ENCODE measurements around the gene FAM228B. TPM values are rescaled to one million over a fixed set of nuclear protein-coding genes. Genes with fewer than 3 reads are reported as not detected.

Gene FAM228B
- total and polyA plus RNA-seq, 2 donors (not counting 1 experiment from before 2014, with no cell fraction given) = 9.8 to 47.2 TPM

DNA sequence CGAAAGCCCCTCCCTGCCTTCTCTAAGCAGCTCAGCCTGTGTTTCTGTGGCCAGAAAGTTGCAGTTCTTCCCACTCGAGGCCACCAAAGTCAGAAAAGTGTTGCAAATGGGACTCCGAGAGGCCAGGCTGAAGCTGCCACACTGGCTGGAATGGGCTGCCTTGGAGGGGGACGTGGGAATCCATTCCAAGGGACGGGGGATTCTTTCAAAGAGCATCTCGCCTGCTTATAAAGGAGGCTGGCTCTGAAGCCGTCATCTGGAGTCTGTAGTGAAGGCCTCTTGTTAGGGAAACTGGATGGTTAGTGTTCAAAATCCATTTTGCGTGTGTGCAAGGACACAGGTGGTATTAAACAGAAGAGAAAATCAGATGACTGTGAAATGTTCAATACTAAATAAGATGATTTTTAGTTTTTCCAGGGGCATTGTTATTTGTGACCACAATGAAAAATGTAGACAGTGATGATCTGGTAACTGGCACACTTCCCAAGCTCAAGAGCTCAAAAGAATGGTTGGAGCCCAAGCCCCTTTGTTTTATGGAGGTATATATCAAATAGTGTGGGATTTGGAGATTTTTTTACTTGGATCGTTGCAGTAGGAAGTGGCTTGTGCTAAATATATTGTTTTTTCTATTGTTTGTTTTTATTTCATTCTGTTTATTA lies 782 bp downstream of the FAM228B start:
- H3K4me3 ChIP-seq (ENCODE audit: control extremely low read depth in 1 of 5, extremely low read depth in 1 of 5, insufficient read depth in 1 of 5, low read depth in 2 of 5, low read length in 4 of 5) = peak overlapping the region; percentile 62 to 80 (median 73)
- H3K79me2 ChIP-seq (ENCODE audit: control insufficient read depth, insufficient read depth, low read length) = no peaks in the 10 kb centered on the region
- H3K27me3 ChIP-seq (replicated peaks in 1 of 4; ENCODE audit: control extremely low read depth in 1 of 4, control insufficient read depth in 3 of 4, insufficient read depth in 4 of 4, low read length in 3 of 4) = no peaks in the 10 kb centered on the region
- no peaks in the 10 kb centered on the region for H3K9me3 ChIP-seq (ENCODE audit: control extremely low read depth in 1 of 3, control insufficient read depth in 2 of 3, insufficient read depth in 1 of 3, low read length in 2 of 3)
- peak overlapping the region; percentile 82 for H2AFZ ChIP-seq (ENCODE audit: insufficient read depth, low read depth, low read length, poor library complexity, severe bottlenecking)
- TF ChIP-seq, protein P1, sequence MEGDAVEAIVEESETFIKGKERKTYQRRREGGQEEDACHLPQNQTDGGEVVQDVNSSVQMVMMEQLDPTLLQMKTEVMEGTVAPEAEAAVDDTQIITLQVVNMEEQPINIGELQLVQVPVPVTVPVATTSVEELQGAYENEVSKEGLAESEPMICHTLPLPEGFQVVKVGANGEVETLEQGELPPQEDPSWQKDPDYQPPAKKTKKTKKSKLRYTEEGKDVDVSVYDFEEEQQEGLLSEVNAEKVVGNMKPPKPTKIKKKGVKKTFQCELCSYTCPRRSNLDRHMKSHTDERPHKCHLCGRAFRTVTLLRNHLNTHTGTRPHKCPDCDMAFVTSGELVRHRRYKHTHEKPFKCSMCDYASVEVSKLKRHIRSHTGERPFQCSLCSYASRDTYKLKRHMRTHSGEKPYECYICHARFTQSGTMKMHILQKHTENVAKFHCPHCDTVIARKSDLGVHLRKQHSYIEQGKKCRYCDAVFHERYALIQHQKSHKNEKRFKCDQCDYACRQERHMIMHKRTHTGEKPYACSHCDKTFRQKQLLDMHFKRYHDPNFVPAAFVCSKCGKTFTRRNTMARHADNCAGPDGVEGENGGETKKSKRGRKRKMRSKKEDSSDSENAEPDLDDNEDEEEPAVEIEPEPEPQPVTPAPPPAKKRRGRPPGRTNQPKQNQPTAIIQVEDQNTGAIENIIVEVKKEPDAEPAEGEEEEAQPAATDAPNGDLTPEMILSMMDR (IDR thresholded peaks at IDR 0.05) = no peak
- no peak for TF ChIP-seq EZH2 (IDR thresholded peaks at IDR 0.05; ENCODE audit: borderline replicate concordance, insufficient read depth, low read depth, low read length, poor library complexity, severe bottlenecking)
- Mint-ChIP-seq H3K4me3 (peak overlapping the region; percentile 90), H3K27ac (peak overlapping the region; percentile 95), H3K9me3 (ENCODE audit: insufficient read depth) (no peaks in the 10 kb centered on the region), H3K27me3 (no peaks in the 10 kb centered on the region), H3K4me1 (peaks cover 20% of the 10 kb centered on the region)
- 5% methylated on average over 7 of the region's 9 CpGs for WGBS (ENCODE audit: insufficient coverage)
- H4K20me1 ChIP-seq (ENCODE audit: control insufficient read depth, insufficient read depth, low read length, poor library complexity, severe bottlenecking) = no peaks in the 10 kb centered on the region
- ChIA-PET POLR2A (interaction anchor here (0.7 kb wide), 1 partner anchor 795 kb away, joined by 3 read pairs; no protein-coding TSS in a partner anchor), CTCF (interaction anchor here (2.6 kb wide), 1 partner anchor 40 kb away, joined by 23 read pairs; the partner anchor contains the start of gene TP53I3)
- DNase-seq (no peak), ATAC-seq (ENCODE audit: low read depth) (no peak)
- intact Hi-C loops (cut with micrococcal nuclease) = loop anchor here (1.0 kb wide), 4 partner anchors 40 to 197 kb away; partner anchors contain the start of genes ATAD2B, SF3B6, TP53I3 and WDCP
- H3K36me3 ChIP-seq (replicated peaks in 1 of 2; ENCODE audit: control extremely low read depth in 1 of 2, control insufficient read depth in 1 of 2, extremely low read depth in 1 of 2, insufficient read depth in 2 of 2, low read length in 1 of 2) = no peaks in the 10 kb centered on the region
- H3K4me1 ChIP-seq (ENCODE audit: control insufficient read depth in 2 of 2, insufficient read depth in 2 of 2, low read length in 2 of 2) = peaks cover 5 to 18% of the 10 kb centered on the region in 2 donors
- peak overlapping the region; percentile 86 for H3K4me2 ChIP-seq (replicated peaks; ENCODE audit: low read depth, low read length, poor library complexity, severe bottlenecking)
- H3K9ac ChIP-seq (ENCODE audit: low read length) = peak overlapping the region; percentile 79
- peak overlapping the region; percentile 70 to 80 for H3K27ac ChIP-seq (ENCODE audit: low read length in 2 of 2)

- H3K27ac Mint-ChIP-seq = no peak overlapping the region
- intact Hi-C loops (cut with micrococcal nuclease) = no loop called here
Observed at GRCh38 chr2:24125956-24126355, 2.7 kb downstream of the FAM228B start.

More at GRCh38 chr2:24125956-24126355, 2.7 kb downstream of the FAM228B start:
- no peaks in the 10 kb centered on the region for H3K27me3 Mint-ChIP-seq
- H3K4me1 Mint-ChIP-seq = peaks cover 20% of the 10 kb centered on the region
- H3K4me3 Mint-ChIP-seq = no peak overlapping the region
- Histone ChIP-seq H3K9ac (ENCODE audit: low read length) (no peak overlapping the region), H2AFZ (ENCODE audit: insufficient read depth, low read depth, low read length, poor library complexity, severe bottlenecking) (no peak overlapping the region), H3K4me1 (ENCODE audit: control insufficient read depth in 2 of 2, insufficient read depth in 2 of 2, low read length in 2 of 2) (peaks cover 5 to 18% of the 10 kb centered on the region in 2 donors), H3K36me3 (replicated peaks in 1 of 2; ENCODE audit: control extremely low read depth in 1 of 2, control insufficient read depth in 1 of 2, extremely low read depth in 1 of 2, insufficient read depth in 2 of 2, low read length in 1 of 2) (no peaks in the 10 kb centered on the region), H3K27ac (ENCODE audit: low read length in 2 of 2) (no peak overlapping the region), H3K4me2 (replicated peaks; ENCODE audit: low read depth, low read length, poor library complexity, severe bottlenecking) (no peak overlapping the region), H3K9me3 (ENCODE audit: control extremely low read depth in 1 of 3, control insufficient read depth in 2 of 3, insufficient read depth in 1 of 3, low read length in 2 of 3) (no peaks in the 10 kb centered on the region), H3K4me3 (ENCODE audit: control extremely low read depth in 1 of 5, extremely low read depth in 1 of 5, insufficient read depth in 1 of 5, low read depth in 2 of 5, low read length in 4 of 5) (no peak overlapping the region), H3K79me2 (ENCODE audit: control insufficient read depth, insufficient read depth, low read length) (no peaks in the 10 kb centered on the region), H3K27me3 (replicated peaks in 1 of 4; ENCODE audit: control extremely low read depth in 1 of 4, control insufficient read depth in 3 of 4, insufficient read depth in 4 of 4, low read length in 3 of 4) (no peaks in the 10 kb centered on the region), H4K20me1 (ENCODE audit: control insufficient read depth, insufficient read depth, low read length, poor library complexity, severe bottlenecking) (no peaks in the 10 kb centered on the region)
- DNase-seq (no peak), ATAC-seq (ENCODE audit: low read depth) (no peak)
- POLR2A ChIA-PET = no interaction called here
- no peaks in the 10 kb centered on the region for H3K9me3 Mint-ChIP-seq (ENCODE audit: insufficient read depth)
- no CpG with 5 or more reads among the region's 1 CpG for WGBS (ENCODE audit: insufficient coverage)
- no peak for TF ChIP-seq EZH2 (IDR thresholded peaks at IDR 0.05; ENCODE audit: borderline replicate concordance, insufficient read depth, low read depth, low read length, poor library complexity, severe bottlenecking)
- TF ChIP-seq, protein P1 (IDR thresholded peaks at IDR 0.05) = no peak
- CTCF ChIA-PET = interaction anchor here (2.6 kb wide), 1 partner anchor 42 kb away, joined by 23 read pairs; the partner anchor contains the start of gene TP53I3

Data from B cell (primary cell).